GM12892 (cell line): Measurements from ENCODE around the gene WWOX.

Experiments
- POLR2A ChIP-seq: IDR thresholded peaks from 2 replicates; pipeline ENCODE4 v1.6.1; 2011; ENCODE audit warnings: low read depth, low read length, control low read depth
- POLR2AphosphoS5 ChIP-seq: IDR thresholded peaks from 2 replicates; pipeline ENCODE4 v1.6.1; 2011; ENCODE audit warnings: low read depth, low read length, control low read depth

DNA sequence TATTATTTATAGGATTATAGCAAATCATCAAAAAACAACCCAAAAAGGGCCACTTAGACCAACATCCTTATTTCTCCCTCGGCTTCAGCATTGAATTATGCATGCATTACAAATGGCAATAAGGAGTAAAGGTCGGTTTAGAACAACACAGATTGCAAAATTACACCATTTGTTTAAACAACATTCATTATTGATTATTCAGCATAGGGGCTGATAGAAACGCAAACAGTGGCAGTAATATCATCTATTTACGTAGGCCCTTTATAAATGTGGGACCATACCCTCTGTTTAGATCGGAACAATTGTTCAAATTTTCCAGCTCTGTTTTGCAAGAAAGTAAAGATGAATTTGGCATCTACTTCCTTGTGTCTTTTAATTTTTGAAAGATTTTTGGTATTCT is 153.3 kb downstream of the WWOX start:
- TF ChIP-seq POLR2A (no peak), POLR2AphosphoS5 (no peak)
